HG03457 (cell line): ENCODE results near the gene CRIP1.

Source experiments
- ATAC-seq: cut with Tn5 transposase; IDR thresholded peaks from one replicate; pipeline ENCODE4 v1.9.1; 2021; ENCODE audit warnings: moderate number of reproducible peaks; ENCODE audit not compliant: unreplicated experiment

CRIP1 gene

GRCh38 chr14:105480199-105480746 is 6.4 kb upstream of the CRIP1 start:
- ATAC-seq = no peak

GRCh38 chr14:105480807-105481801 is 5.6 kb upstream of the CRIP1 start:
- ATAC-seq = no peak

- peak; percentile 45 for ATAC-seq
Observed at GRCh38 chr14:105481886-105482457, 4.7 kb upstream of the CRIP1 start.

- ATAC-seq = no peak
Observed at GRCh38 chr14:105482486-105483110, 4.1 kb upstream of the CRIP1 start.

GRCh38 chr14:105483300-105484068 is 3.2 kb upstream of the CRIP1 start:
- ATAC-seq = no peak

- no peak for ATAC-seq
Observed at GRCh38 chr14:105484069-105484996, 2.4 kb upstream of the CRIP1 start.

GRCh38 chr14:105484997-105485393 is 1.7 kb upstream of the CRIP1 start:
- ATAC-seq = no peak

- no peak for ATAC-seq
Observed at GRCh38 chr14:105485739-105486162, 935 bp upstream of the CRIP1 start.

- ATAC-seq = no peak
Observed at GRCh38 chr14:105486974-105487448, 325 bp downstream of the CRIP1 start.

GRCh38 chr14:105487449-105487985 is 831 bp downstream of the CRIP1 start:
- no peak for ATAC-seq

GRCh38 chr14:105487986-105488777 is 1.5 kb downstream of the CRIP1 start:
- ATAC-seq = no peak

- ATAC-seq = no peak
Observed at GRCh38 chr14:105488781-105489541, 2.3 kb downstream of the CRIP1 start.

GRCh38 chr14:105489542-105490266 is 3.0 kb downstream of the CRIP1 start:
- ATAC-seq = no peak

- peak; percentile 0 for ATAC-seq
Observed at GRCh38 chr14:105490267-105490571, 3.5 kb downstream of the CRIP1 start.

- peak; percentile 61 for ATAC-seq
Observed at GRCh38 chr14:105490572-105491365, 4.1 kb downstream of the CRIP1 start, which contains the start of gene TEDC1. TSS of gene TEDC1 (plus strand) at chr14:105491246. CDS start at chr14:105491376, 130 bp downstream.

GRCh38 chr14:105491366-105491973 is 4.8 kb downstream of the CRIP1 start:
- ATAC-seq = no peak
